22Rv1 (cell line): ENCODE measurements around the gene TNFAIP8L2.

Experiments
- CTCF ChIP-seq: fragments of 450-650 bp; IDR thresholded peaks from 2 replicates; pipeline ENCODE4 v1.5.1; 2017; ENCODE audit warnings: mild to moderate bottlenecking
- ZFX ChIP-seq: fragments of 450-650 bp; IDR thresholded peaks from 2 replicates; pipeline ENCODE4 v1.6.1; 2017; ENCODE audit warnings: antibody characterized with exemption, borderline replicate concordance

- TF ChIP-seq CTCF (no peak), ZFX (no peak)
These were observed 33.4 kb downstream of the TNFAIP8L2 start, which contains the start of gene VPS72 for GRCh38 chr1:151189637-151190445.
